ENCODE measurements around the gene TMEM87A.
A peak's percentile ranks its signal among the peaks of the same experiment; 100 is the strongest.
"Not testable (repeated sequence)": the region's sequence is repeated elsewhere in the genome, so short reads cannot be mapped to it uniquely, and the experiment has no call there.

The TMEM87A gene

DNA sequence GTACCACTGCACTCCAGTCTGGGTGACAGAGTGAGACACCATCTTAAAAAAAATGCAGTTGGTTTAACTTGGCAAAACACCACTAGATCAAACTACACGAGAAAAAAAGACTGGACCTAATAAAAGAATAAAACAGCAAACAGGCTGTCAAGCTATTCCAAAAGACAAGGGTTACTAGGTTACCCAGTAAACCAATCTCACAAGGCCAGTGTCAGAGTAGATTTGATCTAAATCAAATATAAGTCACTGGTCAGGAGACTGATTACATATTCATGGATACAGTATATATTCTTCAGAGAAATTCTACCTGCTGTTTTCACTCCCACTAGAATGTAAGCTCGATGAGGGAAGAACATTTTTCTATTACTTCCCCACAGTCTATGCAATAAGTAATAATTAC lies 2.7 kb downstream of the TMEM87A start:
- DNase-seq = no peak

DNA sequence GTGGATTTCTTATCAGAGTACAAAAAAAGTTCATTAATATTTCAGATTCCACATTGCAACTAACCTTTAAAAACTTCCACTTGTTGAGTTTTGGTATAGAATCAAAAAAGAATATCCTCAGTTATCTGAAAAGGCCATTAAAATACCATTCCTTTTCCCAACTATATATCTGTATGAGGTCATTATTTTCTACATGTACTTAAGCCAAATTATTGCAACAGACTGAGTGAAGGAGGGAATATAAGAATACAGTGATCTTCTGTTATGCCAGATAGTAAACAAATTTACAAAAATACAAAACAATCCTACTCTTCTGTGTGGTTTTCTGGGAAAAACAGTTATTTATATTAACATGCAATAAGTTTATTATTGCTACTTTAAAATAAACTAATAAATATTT lies 5.9 kb downstream of the TMEM87A start:
- no peak for DNase-seq

DNA sequence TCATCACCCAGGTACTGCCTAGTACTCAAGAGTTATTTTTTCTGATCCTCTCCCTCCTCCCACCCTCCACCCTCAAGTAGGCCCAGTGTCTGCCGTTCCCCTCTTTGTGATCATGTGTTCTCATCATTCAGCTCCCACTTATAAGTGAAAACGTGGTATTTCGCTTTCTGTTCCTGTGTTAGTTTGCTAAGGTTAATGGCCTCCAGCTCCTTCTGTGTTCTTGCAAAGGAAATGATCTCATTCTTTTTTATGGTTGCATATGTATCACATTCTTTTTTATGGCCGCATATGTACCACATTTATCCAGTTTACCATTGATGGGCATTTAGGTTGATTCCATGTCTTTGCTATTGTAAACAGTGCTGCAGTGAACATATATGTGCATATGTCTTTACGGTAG lies 8.4 kb downstream of the TMEM87A start:
- no peak for DNase-seq

DNA sequence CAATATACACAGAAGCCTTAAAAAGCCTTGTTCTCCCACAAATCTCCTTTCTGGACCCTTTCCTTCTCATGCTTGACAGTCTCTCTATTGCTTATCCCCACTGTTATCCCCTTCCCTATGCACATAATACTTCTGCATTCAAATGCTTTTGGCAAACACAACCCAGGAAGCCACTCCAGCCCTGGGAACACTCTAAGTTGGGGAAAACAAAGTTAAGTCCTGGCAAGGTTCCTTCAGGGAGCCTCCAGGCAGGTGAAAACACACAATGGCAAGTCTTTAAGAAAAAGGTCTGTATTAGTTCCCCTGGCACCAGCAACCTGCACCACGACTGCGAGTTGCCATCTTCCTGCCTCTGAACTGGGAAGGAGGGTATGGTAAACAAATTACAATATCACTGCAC lies 19.9 kb downstream of the TMEM87A start:
- DNase-seq = no peak

DNA sequence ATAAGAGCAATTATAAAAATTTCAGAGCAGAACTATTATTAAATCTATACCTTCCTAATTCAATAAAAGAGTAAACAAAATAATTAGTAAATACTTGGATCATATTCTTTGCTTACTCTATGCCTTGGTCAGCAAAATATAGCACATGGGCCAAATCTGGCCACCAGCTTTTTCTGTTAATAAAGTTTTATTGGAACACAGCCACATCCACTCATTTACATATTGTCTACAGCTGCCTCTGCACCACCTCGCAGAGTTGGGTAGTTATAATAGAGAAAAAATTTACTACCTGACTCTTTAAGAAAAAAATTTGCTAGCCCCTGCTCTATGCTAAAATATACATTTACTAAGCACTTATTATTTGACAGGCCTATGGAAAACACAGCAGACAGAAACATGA lies 32.4 kb downstream of the TMEM87A start:
- no peak for DNase-seq

DNA sequence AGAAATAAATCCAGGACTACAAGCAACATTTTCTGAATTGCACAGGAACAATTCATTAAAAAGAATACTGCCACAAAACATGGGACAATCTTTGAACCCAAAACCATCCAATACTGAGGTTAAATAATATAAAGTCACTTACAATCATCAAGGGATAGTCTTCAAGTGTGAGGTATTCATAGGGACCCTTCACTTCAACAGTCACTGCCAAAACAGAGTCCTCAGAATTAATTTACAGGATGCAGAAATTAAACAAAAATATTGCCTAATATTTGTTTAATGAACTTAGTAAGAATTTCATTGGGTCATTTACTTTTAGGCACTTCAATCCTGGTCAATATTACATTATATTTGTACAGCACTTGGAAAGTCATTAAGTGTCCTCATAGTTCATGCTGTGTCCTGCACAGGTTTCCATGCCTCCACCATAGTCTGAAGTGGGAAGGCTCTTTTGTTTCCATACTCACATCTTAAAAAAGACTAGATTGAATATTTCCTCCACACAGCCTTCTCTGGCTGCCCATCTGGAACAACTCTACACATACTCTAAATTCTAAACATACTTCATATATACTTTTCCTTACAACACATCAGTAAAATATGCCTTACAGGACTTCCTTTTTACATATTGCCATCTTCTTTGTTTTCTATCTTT lies 33.6 kb downstream of the TMEM87A start:
- no peak for DNase-seq

DNA sequence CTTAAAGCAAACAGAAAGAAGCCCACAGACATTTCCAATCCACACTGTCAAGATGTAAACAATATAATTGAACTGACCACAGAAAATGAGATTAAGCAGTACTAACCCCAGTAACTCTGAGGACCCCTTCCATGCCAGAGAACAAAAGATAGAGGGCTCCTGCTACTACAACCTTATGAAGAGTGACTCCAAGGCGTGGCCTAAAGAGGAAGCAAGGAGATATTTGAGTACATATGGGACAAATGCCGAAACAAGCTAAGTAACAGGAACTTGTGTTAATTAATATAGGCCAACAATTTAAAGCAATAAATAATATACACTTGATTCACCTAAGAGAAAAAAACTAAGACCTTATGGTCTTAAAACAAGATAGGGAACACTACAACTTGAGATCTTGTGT lies 40.1 kb downstream of the TMEM87A start:
- DNase-seq = no peak

DNA sequence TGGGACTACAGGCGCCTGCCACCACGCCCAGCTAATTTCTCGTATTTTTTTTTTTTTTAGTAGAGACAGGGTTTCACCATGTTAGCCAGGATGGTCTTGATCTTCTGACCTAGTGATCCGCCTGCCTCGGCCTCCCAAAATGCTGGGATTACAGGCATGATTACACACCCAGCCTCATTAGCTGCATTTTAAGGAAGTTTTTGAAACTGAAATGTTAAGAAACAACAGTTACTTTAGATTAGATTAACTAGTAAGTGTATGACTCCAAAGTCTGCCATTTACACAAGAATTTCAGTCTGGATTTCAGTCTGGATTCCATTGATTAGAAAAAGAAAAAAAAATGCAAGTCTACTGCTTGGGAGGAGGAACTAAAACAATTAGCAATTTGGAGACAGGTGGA lies 40.6 kb downstream of the TMEM87A start:
- no peak for DNase-seq

DNA sequence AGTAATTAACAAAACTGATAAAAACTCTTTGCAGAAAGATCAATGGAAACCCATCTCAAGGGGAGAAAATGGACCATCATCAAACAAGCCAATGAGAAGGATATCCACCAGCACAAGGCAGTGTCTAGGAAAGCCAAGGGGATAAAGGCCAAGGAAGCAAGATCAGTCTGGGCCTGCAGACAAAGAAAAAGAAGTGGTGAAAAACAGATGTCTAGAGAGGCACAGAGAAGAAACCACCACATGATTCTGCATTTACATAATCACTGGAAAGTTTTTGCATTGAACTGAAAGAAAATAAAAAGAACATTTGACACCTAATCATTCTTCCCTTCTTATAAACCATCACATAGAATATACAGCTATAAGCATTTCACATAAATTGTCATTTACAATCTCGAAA lies 42.1 kb downstream of the TMEM87A start:
- no peak for DNase-seq

DNA sequence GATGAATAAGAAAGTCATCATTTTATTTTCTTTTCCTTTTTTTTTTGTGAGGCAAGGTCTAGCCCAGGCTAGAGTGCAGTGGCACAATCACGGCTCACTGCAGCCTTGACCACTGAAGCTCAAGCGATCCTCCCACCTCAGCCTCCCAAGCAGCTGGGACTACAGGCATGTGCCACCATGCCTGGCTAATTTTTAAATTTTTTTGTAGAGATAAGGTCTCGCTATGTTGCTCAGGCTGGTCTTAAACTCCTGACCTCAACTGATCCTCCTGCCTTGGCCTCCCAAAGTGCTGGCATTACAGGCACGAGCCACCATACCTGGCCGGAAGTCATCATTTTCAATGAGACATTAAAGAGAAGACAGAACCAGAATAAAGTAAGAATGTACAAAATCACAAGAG lies 44.3 kb downstream of the TMEM87A start:
- not testable (repeated sequence) for DNase-seq

DNA sequence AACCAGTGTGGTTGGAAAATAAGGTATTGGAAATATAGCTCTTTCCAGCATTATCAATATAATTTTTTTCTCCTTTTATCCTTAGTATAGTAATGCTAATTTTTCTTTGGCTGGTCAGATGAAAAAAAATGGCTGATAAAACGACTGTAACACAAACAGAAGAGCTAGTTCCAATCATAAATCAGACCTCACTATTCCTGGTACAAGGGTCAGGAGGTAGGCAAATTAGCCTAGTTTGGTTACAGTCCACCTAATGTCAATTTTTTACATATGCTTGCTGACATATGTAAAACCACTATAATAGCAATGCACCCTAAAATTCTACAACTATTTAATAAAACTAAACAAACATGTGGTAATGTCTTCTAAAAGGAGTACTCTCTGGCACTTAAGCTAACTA lies 45.2 kb downstream of the TMEM87A start:
- no peak for DNase-seq

DNA sequence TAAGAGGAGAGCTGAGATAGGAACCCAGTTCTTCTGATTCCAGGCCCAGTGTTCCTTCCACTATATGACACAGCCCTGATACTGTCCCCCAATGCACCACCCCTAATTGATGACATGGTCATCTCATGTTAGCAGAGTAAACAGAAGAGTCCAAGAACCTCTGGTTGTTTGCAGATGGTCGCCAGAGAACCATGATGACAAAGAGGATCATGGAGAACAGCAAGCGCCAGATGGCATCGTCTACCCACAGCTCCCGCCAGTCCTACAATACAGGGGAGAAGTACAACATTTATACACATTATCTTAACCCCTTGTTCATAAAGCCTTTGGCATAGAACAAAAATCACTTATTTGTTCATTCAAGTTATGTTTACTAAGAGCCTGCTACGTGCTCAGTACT lies 46.6 kb downstream of the TMEM87A start:
- DNase-seq = no peak

DNA sequence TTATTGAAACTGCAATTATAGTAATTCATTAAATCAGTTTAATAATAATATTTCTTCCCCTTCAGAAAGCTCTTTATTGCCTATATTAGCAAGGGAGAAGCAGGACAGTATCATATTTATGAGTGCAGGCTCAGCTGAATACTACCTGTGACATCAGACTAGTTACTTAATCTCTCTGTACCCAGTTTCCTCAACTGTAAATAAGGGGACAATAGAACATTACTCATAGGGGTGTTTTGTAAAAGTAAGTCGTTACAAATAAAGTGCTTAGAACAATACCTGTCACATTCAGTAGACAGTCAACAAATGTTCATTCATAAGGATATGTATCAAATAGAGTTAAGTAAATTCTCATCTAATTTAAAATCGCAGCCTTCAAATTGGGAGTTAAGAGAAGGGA lies 53.0 kb downstream of the TMEM87A start:
- no peak for DNase-seq

DNA sequence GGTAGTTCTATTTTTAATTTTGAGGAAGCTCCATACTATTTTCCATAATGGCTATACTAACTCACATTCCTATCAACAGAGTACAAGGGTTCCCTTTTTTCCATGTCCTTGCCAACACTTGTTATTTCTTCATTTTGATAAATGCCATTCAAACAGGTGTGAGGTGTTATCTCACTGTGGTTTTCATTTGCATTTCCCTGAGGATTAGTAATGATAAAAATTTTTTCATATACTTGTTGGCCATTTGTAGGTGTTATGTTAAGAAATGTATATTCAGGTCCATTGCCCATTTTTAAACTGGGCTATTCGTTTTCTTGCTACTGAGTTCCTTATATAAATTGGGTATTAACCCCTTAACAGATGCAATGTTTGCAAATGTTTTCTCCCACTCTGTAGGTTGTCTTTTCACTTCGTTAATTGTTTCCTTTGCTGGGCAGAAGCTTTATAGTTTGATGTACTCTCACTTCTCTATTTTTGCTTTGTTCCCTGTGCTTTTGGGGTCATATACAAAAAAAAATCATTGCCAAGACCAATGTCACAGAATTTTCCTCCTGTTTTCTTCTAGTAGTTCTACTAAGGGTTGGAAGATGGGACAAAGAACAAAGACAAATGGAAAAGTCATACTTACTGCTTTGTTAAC lies 54.2 kb downstream of the TMEM87A start:
- no peak for DNase-seq

DNA sequence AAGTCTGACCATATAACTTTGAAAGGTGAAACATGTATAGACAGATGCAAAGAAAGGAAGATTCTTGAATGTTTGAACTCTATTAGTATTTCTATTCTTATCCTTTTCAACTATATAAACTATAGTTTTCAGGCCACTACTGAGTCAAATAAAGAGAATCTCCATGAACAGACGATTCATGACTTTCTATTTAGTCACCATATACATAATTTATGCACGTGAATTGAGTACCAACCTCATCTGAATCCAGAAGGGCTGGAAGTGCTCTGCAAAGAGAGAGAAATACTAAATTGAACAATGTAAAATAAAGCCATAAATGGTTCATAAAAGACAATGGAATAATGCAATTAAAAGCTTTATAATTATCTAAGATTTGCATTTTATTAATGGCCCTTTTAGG lies 55.7 kb downstream of the TMEM87A start:
- no peak for DNase-seq

DNA sequence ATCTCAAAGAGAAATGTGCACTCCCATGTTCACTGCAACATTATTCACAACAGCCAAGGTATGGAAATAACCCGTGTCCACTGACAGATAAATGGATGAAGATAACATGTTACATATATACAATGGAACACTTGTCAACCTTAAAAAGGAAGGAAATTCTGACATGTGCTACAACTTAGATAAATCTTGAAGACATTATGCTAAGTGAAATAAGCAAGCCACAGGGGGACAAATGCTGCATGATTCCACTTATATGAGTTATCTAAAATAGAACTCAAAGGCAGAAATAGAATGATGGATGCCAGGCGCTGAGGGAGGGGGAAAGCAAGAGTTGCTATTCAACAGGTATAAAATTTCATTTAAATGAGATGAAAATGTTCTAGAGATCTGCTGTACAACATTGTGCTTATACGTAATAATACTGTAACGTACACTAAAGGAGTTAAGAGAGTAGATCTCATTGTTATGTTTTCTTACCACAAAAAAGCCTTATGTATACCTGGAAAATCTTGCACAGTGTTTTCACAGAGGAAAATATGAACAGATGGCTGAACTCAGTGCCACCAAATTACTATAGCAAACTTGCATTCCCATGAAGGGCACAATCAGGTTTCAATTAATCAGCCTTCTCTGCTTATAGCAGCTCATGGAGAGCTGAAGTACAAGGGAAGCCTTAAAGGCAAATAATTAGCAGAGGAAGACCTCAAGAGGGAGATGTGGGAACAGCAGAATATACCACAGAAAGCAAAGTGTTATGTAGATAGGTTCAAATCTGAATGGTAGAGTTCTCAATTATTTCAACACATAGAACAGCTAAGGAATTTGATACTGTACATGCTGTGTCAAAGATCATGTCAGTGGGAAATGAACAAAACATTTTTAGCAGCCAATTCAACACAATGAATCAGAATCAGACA lies 57.1 kb downstream of the TMEM87A start:
- DNase-seq = peak; percentile 23

DNA sequence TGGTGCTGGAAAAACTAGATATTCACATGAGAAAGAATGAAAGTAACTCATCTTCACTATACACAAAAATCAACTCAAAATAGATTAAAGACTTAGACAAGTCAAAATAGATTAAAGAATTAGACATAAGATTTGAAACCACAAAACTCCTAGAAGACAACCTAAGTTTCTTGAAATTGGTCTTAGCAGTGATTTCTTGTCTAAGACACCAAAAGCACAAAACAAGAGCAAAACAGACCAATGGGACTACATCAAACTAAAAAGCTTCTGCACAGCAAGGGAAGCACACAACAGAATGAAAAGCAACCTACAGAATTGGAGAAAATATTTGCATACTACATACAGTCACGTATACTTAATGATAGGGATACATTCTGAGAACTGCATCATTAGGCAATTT lies 58.6 kb downstream of the TMEM87A start:
- DNase-seq = no peak

DNA sequence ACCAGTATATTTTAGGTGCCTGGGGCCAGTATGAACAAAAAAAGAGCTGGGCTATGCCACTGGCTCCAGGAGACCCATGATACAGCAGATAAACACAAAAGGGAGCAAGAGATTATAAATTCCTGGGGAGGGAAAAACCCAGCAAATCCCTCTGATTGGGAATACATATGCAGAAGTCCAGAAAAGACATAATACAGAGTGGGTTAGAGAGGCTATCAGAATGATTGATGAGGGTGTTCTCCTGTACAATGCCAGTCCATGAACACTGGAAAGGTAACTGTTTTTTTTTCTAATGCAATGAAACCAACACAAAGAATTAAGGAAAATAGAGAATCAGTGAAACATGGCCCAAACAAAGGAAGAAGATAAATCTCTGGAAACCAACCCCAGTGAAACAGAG lies 59.7 kb downstream of the TMEM87A start:
- no peak for DNase-seq

DNA sequence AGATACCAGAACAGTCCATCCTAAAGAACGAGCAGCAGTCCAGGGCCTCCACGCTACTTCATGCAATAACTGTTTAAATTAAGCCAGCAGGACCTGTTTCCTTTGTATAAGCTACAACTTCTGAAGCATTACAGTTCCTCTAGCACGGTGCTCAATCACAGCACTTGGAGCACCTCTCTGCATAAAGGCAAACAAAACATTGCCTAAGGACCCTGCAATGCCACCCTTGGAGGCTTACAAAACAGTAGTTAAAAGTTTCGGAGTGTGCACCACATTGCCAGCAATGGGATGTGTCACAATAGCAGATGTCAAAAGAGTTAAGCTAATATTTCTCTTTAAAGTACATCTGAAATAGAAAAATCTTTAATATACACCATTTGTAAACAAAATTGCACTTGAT lies 62.5 kb downstream of the TMEM87A start:
- no peak for DNase-seq

DNA sequence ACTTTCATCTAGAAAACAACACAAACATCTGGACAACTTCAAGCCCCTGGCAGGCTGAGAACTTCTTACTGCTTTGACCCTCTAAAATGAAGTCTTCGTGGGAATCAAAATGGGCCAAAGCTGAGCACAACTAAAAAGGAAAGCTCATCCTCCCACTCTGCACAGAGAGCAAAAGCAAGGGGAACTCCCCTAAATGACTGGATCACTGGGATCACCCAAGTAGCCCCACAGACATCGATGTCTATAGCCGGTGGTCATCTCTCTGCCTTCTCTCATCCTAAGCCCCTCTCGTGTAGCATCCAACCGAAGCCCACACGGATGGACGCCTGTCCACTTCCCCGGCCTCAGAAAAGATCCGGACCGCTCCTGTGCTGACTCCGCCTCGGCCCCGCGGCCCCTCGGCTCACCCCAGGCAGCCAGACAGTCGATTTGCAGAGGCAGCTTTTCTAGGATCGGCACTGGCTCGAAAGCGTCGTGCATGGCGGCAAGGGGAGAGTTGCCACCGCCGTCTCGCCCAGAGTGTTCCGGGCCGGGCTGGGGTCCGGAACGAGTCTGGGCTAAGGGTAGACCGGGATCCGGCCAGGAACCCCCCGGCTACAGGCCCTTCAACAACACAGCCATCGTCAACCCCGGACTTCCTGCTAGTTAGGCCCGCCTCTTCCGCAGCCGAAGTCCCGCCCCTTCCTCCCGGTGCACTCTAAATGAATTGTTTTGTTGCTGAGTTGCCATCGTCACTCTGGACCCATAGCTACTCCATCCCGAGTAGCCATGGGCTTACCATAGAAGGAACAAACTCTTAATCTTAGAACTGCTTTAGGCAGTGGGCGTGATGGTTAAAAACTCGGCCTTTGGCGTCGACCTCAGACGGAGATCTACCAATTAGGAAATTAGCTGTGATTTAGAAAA lies 65.3 kb downstream of the TMEM87A start, which contains the start of gene VPS39:
VPS39 (minus strand) TSS at position 631 of the 906 bp plus-strand sequence; CDS start at position 480, 151 bp downstream.
- peak; percentile 93 for DNase-seq

DNA sequence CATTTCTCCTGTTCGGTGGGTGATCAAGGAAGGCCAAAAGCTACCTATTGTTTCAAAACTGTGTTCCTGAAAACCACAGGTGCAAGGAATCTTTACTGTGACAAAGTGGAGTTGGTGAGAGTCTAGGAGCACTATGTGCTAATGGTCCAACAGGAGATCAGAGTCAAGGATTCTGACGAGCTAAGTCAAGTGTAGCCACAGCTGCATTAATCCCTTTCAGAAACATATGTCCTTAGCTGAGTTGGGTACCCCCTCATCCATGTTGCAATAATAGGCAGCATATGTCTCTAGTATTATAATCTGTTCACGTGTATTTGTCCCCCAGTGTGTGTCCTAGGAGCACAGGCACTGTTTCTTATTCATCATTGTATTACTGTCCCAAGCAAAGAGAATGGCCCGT lies 66.8 kb downstream of the TMEM87A start:
- DNase-seq = no peak

DNA sequence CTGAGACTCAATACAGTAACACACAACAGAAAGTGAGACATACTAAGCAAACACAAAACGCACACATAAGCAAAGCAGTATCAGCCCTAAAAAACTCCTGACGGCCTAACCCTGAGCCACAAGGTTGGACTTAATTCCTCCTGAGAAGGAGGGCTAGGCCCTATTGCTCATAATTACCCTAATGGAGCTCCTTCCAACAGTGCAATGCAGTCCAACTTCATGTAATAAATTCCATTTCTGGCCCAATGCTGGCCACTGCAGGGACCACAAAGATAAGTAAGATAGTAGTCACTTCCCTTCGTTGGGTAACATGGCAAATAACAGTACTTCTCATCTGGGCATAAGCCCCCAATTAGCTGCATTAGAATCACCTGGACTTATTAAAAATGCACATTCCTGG lies 69.3 kb downstream of the TMEM87A start:
- peak; percentile 32 for DNase-seq

DNA sequence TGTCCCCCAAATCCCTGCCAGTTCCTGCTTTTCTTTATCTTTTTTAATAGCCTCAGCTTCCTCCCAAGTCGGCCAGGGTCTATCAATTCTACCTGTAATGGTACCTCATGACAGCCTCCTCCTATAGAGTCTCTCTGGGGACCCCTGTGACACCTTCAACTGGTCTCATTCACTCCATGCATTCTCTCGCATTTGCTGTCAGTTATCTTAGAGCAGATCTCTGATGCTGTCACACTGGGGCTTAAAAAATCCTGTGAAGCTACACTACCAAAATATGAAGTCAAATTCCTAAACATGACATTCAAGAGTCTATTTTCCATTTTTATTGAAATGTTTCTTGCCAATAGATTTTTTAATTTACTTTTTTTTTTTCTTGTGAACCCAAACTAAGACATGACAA lies 70.6 kb downstream of the TMEM87A start:
- no peak for DNase-seq

Data from hematopoietic multipotent progenitor cell treated with erythropoietin and hydrocortisone succinate and interleukin-3 and kit ligand, for 6 days (in vitro differentiated cells).